Tongue (tissue), 2 donors: ENCODE data around the gene PADI2. TPM values are rescaled to one million over a fixed set of nuclear protein-coding genes. Genes with fewer than 3 reads are reported as not detected.
A peak's percentile ranks its signal among the peaks of the same experiment; 100 is the strongest.

ENCODE experiments used
- DNase-seq: peaks from one replicate; pipeline ENCODE4 v3.0.0-alpha.2; 2015
- total RNA-seq: library from RNA; depleted of rRNA; stranded (reverse); fragments of >200 nt; gene quantifications from one replicate; pipeline ENCODE4 v1.2.3, GENCODE V29; 2014

The PADI2 gene
- total RNA-seq, 1 donor from 2014 or later, result 291 TPM

GRCh38 chr1:17112496-17113236, 6.6 kb downstream of the PADI2 start:
- peak; percentile 59 for DNase-seq

DNA sequence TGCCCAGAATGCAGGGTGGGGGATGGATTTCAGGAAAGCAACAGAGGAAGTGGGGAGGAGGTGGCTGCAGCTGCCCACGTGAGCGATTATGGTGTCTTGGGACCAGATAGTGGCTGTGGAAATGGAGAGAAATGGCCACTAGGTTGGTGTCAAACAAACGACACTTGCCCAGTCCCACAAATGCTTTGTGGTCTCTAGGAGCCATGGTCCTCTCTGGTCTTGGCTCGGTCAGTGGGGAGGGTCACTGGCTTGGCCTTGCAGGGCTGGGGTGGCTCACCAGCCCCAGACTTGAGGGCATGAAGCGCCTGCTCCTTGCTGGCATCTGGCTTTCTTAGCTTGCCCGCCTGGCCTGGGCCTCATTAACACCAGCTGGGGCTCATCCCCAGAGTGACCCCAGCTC, 7.2 kb downstream of the PADI2 start:
- DNase-seq, result no peak

- DNase-seq, result no peak
Measured at GRCh38 chr1:17110555-17110926, 8.7 kb downstream of the PADI2 start.

DNA sequence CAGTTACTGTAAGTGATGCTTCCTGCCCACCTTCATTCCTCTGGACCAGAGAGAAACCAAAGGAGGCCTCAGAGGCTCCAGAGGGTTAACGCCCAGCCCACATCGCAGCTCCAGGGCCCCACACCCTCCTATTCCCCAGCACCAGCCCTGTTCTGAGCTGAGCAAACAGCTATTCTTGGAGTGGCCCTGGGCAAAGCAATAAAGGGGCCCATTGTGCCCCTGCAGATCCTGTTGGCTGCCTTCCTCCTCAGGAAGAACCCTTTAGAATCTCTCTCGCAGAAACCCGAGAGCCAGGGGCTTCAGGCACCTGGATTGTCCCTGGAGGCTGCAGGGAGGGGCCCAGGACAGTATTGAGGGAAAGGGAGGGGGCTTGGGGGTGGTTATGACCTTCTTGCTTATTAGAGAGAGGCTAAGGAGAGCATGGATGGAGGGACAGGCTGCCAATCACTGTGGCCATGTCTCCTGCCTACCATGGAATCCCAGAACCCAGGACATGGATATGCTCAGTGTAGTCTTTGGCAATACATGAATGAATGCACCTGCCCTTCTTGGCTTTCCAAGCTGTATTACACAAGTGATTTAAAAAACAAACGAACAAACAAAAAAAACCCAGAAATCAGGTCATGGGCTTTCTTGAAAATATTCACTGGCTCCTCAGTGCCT, 9.2 kb downstream of the PADI2 start:
- peak; percentile 45 for DNase-seq

DNA sequence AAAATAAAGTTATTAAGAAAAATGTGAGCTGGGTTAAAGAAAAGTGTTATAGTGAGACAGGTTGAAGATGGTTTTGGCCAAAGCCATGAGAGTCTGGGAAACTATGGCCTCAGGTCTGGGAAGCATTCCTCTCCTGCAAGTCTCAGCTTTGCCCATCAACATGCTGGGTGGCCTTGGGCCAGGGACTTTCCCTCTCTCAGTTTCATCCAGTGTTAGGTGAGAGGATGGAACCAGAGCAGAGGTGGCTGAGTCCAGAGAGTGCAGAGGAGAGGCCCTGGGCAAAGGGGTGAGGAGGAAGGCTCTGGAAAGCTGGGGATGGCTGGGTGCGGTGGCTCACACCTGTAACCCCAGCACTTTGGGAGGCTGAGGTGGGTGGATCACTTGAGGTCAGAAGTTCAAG, 10.5 kb downstream of the PADI2 start:
- no peak for DNase-seq

- DNase-seq, result no peak
Measured at GRCh38 chr1:17108360-17108759, 10.9 kb downstream of the PADI2 start.

GRCh38 chr1:17104782-17105181, 14.5 kb downstream of the PADI2 start:
- DNase-seq, result no peak

DNA sequence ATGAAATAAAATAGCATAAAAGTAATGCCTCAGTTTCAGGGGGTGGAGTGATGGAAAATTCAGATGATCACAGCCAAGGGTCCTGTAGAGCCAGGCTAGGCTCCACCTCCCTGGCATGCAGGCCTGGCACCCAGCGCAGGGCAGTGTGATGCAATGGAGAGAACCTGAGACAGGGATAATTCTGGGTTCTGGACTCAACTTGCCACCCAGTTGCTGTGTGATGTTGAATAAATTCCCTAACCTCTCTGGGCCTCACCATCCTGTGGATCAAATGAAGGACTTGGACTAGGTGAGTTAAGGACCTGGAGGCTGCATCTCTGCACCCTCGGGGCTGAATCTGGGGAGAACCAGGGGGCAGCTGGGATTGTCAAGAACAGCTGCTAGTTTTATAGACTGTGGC, 17.0 kb downstream of the PADI2 start:
- no peak for DNase-seq

DNA sequence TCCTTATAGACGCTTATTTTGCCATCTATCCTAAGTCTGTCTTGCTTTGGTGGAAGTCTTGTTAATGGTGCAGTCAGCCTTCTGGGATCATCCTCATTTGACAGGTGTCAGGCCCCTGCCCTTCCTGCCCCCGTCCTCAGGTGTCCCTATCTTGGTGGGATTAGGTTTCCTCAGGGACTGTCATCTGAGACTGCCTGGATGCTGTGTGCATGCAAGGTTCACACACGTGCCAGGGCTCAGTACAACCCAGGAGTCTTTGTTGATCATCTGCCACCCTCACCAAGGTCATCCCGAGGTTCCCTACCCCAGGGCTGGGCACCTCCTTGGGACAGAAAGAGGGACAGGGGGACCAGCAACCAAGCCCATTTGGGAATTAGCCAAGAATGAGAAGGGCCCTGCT, 18.0 kb downstream of the PADI2 start:
- no peak for DNase-seq

- DNase-seq, result no peak
Measured at GRCh38 chr1:17099616-17100340, 19.5 kb downstream of the PADI2 start.

- peak; percentile 60 for DNase-seq
Measured at GRCh38 chr1:17098446-17099317, 20.6 kb downstream of the PADI2 start.

- DNase-seq, result no peak
Measured at GRCh38 chr1:17097787-17098186, 21.5 kb downstream of the PADI2 start.

GRCh38 chr1:17097147-17097546, 22.1 kb downstream of the PADI2 start:
- no peak for DNase-seq

DNA sequence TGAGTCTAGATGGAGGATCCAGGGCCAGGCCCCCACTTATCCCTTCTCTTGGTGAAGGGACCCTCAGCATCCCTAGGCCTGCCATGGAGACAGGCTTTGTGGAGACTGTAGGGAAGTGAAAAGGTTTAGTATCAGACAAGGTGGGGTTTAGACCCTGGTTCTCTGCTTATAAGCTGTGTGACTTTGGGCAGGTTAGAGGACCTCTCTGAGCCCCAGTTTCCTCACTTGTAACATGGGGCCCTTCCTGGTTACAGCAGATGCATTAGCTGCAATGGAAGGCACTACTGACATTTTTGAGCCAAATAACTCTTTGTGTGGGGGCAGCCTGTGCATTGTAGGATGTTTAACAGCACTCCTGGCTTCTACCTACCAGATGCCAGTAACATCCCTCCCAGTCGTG, 22.7 kb downstream of the PADI2 start:
- no peak for DNase-seq

- DNase-seq, result no peak
Measured at GRCh38 chr1:17095141-17095540, 24.1 kb downstream of the PADI2 start.

DNA sequence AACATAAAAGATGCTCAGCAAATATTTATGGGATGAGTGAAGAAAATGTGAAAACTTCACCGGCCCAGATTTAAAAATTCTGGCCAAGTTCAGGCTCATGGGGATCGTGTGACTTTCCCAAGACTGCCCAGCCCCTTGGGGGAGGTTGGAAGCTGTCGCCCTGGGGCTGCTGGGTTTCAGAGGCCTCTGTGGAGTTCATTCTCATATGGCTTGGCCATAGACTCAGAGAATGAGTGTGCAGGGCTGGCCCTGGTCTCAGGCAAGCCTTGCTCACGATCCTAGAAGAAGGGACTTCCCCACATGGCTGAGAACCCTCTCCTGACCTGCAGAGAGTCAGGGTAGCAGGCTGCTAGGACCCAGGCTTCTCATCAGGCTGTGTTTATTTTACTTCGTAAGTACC, 24.6 kb downstream of the PADI2 start:
- no peak for DNase-seq

DNA sequence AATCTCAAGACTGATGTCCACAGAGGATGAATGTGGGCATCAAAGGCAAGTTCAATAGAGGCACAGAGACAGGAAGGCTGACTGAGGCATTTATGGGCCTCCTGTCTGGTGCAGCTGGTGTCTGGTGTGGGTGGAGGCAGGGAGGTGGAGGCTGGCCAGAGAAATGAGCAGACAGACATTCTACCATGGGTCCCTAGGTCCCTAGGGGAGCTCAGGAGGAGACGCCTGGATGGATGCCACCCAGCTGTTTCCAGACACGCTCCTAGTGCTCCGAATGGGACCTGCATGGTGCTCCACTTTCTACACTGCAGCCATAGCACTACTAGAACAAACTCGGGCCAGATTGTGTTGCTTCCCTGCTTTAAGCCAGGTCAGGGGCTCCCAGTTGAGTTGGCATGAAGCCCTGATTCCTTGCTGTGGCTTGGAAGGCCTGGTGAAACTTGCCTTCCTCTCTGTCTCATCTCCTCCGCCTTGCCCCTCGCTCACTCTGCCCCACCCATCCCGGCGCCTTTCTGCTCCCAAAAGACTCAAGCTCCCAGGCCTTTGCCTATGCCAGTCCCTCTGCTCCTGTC, 25.3 kb downstream of the PADI2 start:
- DNase-seq, result no peak

DNA sequence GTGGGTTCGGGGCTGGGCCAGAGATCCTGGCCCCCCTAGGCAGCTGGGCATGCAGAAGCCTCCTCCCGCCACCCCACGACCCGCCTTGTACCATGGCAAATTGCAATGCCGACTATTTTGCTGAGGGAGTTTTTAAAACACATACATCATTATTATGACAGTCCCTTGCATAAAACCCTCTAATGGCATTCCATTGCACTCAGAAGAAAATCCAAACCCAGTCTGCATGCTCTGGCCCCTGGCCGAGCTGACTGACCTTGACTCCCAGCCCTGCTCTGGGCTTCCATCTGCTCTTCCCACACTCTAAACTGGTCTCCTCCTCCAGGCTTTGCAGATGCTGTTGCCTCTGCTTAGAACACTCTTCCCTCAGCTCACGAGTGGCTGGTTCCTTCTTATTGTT, 28.0 kb downstream of the PADI2 start:
- no peak for DNase-seq

- peak; percentile 31 for DNase-seq
Measured at GRCh38 chr1:17089506-17089905, 29.7 kb downstream of the PADI2 start.

GRCh38 chr1:17086751-17087150, 32.5 kb downstream of the PADI2 start:
- no peak for DNase-seq

DNA sequence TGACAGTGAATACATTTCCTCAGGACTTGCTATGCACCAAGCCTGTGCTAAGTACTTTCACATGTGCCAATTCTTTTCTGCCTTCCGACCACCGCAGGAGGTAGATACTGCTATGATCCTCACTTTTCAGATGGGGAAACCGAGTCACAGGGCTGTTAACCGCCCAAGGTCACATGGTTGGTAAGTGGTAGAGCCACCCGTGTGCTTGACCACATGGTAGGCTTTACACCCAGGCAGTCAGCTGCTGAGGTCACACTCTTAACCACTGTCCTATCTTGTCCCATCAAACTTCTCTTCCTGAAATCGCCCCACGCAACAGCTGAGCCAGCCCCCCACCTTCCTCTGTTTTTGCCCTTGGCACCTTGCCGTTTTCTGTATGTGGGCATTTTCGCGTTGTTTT, 34.5 kb downstream of the PADI2 start:
- DNase-seq, result no peak

DNA sequence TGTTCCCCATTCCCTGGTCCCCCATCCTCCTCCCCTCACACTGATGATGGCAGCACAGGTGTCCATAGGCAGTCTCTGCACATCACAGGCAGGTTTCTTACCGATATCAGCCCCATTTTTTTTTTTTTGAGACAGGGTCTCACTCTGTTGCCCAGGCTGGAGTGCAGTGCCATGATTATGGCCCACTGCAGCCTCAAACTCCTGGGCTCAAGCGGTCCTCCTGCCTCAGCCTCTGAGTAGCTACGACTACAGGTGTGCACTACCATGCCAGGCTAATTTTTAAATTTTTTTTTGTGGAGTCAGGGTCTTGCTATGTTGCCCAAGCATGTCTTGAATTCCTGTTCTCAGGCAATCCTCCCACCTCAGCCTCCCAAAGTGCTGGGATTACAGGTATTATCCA, 36.5 kb downstream of the PADI2 start:
- DNase-seq, result no peak
